ENCODE measurements around the gene DLGAP1. TPM values are rescaled to one million over a fixed set of nuclear protein-coding genes. Genes with fewer than 3 reads are reported as not detected.

The DLGAP1 gene
- total and polyA plus RNA-seq, 2 experiments from 2014 or later: 17.0 to 48.5 TPM

- TF ChIP-seq ZNF462 (CRISPR knock-in tag; IDR thresholded peaks at IDR 0.05): no peak
Measured at GRCh38 chr18:3715231-3716080, 739.7 kb downstream of the DLGAP1 start (continued).

DNA sequence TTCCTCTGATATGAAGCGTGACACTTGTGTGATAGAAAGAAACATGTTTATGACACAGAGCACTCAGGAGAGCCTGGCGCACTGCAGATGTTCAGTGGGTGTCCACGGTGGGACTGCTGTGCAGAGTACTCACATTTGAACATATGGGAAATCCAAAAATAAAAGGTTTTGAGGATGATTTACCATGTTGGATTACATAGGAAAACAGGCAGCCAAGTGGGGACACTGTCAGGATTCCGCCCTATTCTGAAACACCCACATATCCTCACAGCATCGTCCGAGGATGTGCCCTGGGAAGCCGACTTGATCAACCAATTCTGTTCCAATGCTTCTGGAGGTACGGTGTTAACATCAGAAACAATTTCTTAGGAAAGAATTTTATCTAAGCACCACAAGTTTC lies 741.4 kb downstream of the DLGAP1 start:
- Histone ChIP-seq H3K36me3 (ENCODE audit: insufficient read depth) (no peaks in the 10 kb centered on the region), H3K4me2 (no peak overlapping the region), H3K79me2 (replicated peaks; ENCODE audit: insufficient read depth) (no peaks in the 10 kb centered on the region), H3F3A (replicated peaks; ENCODE audit: low read depth) (no peaks in the 10 kb centered on the region), H3K4me3 (no peak overlapping the region), H3K4me1 (ENCODE audit: insufficient read depth) (no peaks in the 10 kb centered on the region), H4K20me1 (replicated peaks; ENCODE audit: insufficient read depth) (no peaks in the 10 kb centered on the region), H3K9me2 (ENCODE audit: insufficient read depth) (no peaks in the 10 kb centered on the region), H3K27me3 (ENCODE audit: insufficient read depth) (no peaks in the 10 kb centered on the region), H2AFZ (no peak overlapping the region), H3K27ac (ENCODE audit: low read depth) (no peak overlapping the region)
- Mint-ChIP-seq H3K27me3 (ENCODE audit: insufficient read depth, low read depth, poor library complexity) (peaks cover 5% of the 10 kb centered on the region), H3K27ac (no peak overlapping the region), H3K4me3 (no peak overlapping the region), H3K9me3 (no peaks in the 10 kb centered on the region), H3K36me3 (ENCODE audit: low read depth) (no peaks in the 10 kb centered on the region), H3K4me1 (no peaks in the 10 kb centered on the region; the same call in 2 of the 3 replicates)
- DNase-seq (ENCODE audit: low spot score) (no peak), ATAC-seq (no peak)
- TF ChIP-seq NANOG (IDR thresholded peaks at IDR 0.05; ENCODE audit: borderline replicate concordance) (no peak), STAT1 (IDR thresholded peaks at IDR 0.05; ENCODE audit: unreplicated experiment) (no peak), ZNF114 (CRISPR knock-in tag; IDR thresholded peaks at IDR 0.05) (no peak), ZNF331 (CRISPR knock-in tag; IDR thresholded peaks at IDR 0.05; ENCODE audit: low read depth) (no peak), JUNB (IDR thresholded peaks at IDR 0.05; ENCODE audit: unreplicated experiment) (no peak), POLR2AphosphoS5 (IDR thresholded peaks at IDR 0.05; ENCODE audit: low read depth) (no peak), EZH2phosphoT487 (IDR thresholded peaks at IDR 0.05; ENCODE audit: unreplicated experiment) (no peak), CREB1 (CRISPR knock-in tag; IDR thresholded peaks at IDR 0.05; ENCODE audit: low read depth) (no peak), EZH2 (IDR thresholded peaks at IDR 0.05; ENCODE audit: low read depth, unreplicated experiment) (no peak)
- TF ChIP-seq, protein P1, sequence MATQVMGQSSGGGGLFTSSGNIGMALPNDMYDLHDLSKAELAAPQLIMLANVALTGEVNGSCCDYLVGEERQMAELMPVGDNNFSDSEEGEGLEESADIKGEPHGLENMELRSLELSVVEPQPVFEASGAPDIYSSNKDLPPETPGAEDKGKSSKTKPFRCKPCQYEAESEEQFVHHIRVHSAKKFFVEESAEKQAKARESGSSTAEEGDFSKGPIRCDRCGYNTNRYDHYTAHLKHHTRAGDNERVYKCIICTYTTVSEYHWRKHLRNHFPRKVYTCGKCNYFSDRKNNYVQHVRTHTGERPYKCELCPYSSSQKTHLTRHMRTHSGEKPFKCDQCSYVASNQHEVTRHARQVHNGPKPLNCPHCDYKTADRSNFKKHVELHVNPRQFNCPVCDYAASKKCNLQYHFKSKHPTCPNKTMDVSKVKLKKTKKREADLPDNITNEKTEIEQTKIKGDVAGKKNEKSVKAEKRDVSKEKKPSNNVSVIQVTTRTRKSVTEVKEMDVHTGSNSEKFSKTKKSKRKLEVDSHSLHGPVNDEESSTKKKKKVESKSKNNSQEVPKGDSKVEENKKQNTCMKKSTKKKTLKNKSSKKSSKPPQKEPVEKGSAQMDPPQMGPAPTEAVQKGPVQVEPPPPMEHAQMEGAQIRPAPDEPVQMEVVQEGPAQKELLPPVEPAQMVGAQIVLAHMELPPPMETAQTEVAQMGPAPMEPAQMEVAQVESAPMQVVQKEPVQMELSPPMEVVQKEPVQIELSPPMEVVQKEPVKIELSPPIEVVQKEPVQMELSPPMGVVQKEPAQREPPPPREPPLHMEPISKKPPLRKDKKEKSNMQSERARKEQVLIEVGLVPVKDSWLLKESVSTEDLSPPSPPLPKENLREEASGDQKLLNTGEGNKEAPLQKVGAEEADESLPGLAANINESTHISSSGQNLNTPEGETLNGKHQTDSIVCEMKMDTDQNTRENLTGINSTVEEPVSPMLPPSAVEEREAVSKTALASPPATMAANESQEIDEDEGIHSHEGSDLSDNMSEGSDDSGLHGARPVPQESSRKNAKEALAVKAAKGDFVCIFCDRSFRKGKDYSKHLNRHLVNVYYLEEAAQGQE (IDR thresholded peaks at IDR 0.05; ENCODE audit: unreplicated experiment): no peak
- TF ChIP-seq, protein P2, sequence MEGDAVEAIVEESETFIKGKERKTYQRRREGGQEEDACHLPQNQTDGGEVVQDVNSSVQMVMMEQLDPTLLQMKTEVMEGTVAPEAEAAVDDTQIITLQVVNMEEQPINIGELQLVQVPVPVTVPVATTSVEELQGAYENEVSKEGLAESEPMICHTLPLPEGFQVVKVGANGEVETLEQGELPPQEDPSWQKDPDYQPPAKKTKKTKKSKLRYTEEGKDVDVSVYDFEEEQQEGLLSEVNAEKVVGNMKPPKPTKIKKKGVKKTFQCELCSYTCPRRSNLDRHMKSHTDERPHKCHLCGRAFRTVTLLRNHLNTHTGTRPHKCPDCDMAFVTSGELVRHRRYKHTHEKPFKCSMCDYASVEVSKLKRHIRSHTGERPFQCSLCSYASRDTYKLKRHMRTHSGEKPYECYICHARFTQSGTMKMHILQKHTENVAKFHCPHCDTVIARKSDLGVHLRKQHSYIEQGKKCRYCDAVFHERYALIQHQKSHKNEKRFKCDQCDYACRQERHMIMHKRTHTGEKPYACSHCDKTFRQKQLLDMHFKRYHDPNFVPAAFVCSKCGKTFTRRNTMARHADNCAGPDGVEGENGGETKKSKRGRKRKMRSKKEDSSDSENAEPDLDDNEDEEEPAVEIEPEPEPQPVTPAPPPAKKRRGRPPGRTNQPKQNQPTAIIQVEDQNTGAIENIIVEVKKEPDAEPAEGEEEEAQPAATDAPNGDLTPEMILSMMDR (conservative IDR thresholded peaks at IDR 0.05; ENCODE audit: low read depth in 2 of 2): no peak

Measured in GM23338 (cell line).